GM13977 (cell line): ENCODE measurements around the gene AFAP1L2.
A peak's percentile ranks its signal among the peaks of the same experiment; 100 is the strongest.

ENCODE experiments used
- DNase-seq: peaks from one replicate; pipeline ENCODE4 v3.0.0; 2012; ENCODE audit warnings: low spot score
- CTCF ChIP-seq: IDR thresholded peaks from 2 replicates; pipeline ENCODE4 v1.5.1; 2012; ENCODE audit warnings: mild to moderate bottlenecking, control low read depth; ENCODE audit not compliant: insufficient read depth; ENCODE audit errors: extremely low read depth, missing control alignments
- in situ Hi-C: fragments of 300-500 bp; cut with MboI; formaldehyde crosslinking; loops from one replicate; pipeline ENCODE4 v1.12.0; 2022; ENCODE audit warnings: low sequenced_read_pairs, low pct_unique_long_range_greater_than_20kb, mixed read lengths, inconsistent platforms; ENCODE audit not compliant: unreplicated experiment

AFAP1L2 gene

GRCh38 chr10:114408968-114409444, 4.7 kb upstream of the AFAP1L2 start:
- TF ChIP-seq CTCF: no peak
- no peak for DNase-seq
- in situ Hi-C loops: no loop called here

- DNase-seq: no peak
- TF ChIP-seq CTCF: no peak
- in situ Hi-C loops: no loop called here
Observed at GRCh38 chr10:114408112-114408967, 4.0 kb upstream of the AFAP1L2 start.

GRCh38 chr10:114406455-114406854, 2.2 kb upstream of the AFAP1L2 start:
- in situ Hi-C loops: no loop called here
- DNase-seq: no peak
- TF ChIP-seq CTCF: no peak

GRCh38 chr10:114405011-114405350, 679 bp upstream of the AFAP1L2 start:
- DNase-seq: no peak
- no peak for TF ChIP-seq CTCF
- in situ Hi-C loops: no loop called here

- peak; percentile 56 for DNase-seq
- in situ Hi-C loops: no loop called here
- peak; percentile 55 for TF ChIP-seq CTCF
Observed at GRCh38 chr10:114403541-114404161, 651 bp downstream of the AFAP1L2 start.

- in situ Hi-C loops: no loop called here
- TF ChIP-seq CTCF: no peak
- DNase-seq: peak; percentile 44
Observed at GRCh38 chr10:114402871-114403540, 1.3 kb downstream of the AFAP1L2 start.
